Activated CD4-positive, alpha-beta T cell treated with anti-CD3 and anti-CD28 coated beads, Interleukin-2, amount 10 ng/mL, durations not matched to agents 7 days and 5 days (primary cell): ENCODE data around the gene TTLL9. TPM values are rescaled to one million over a fixed set of nuclear protein-coding genes. Genes with fewer than 3 reads are reported as not detected.

Experiments
- CTCF ChIA-PET: fragments of 350-600 bp; sonication (Branson Sonifier 250); formaldehyde crosslinking; loops from one replicate; lab custom pipeline; 2021; ENCODE audit warnings: antibody characterized with exemption; lab: Charles Lee
- POLR2A ChIA-PET: fragments of 350-600 bp; sonication (Branson Sonifier 250); formaldehyde crosslinking; loops from one replicate; lab custom pipeline; 2021; ENCODE audit warnings: antibody characterized with exemption; lab: Charles Lee
- DNase-seq: peaks from one replicate; pipeline ENCODE4 v3.0.0-alpha.2; 2020
- H3K27ac Mint-ChIP-seq: one replicate; pipeline ENCODE4 v1.8.0; 2021; ENCODE audit warnings: mild to moderate bottlenecking, moderate library complexity, mixed read lengths
- H3K27me3 Mint-ChIP-seq: one replicate; pipeline ENCODE4 v1.8.0; 2021; ENCODE audit warnings: mixed read lengths
- H3K36me3 Mint-ChIP-seq: one replicate; pipeline ENCODE4 v1.8.0; 2021; ENCODE audit warnings: low read depth, mixed read lengths
- H3K4me1 Mint-ChIP-seq: one replicate; pipeline ENCODE4 v1.8.0; 2021; ENCODE audit warnings: mixed read lengths
- H3K4me3 Mint-ChIP-seq: one replicate; pipeline ENCODE4 v1.8.0; 2021; ENCODE audit warnings: mild to moderate bottlenecking, moderate library complexity, mixed read lengths
- H3K9me3 Mint-ChIP-seq: one replicate; pipeline ENCODE4 v1.8.0; 2021; ENCODE audit warnings: mixed read lengths
- total RNA-seq, 2 experiments: library from RNA; stranded (reverse); gene quantifications; one replicate each; pipeline ENCODE4 v1.2.3, GENCODE V29; 2021

TTLL9 gene
- total RNA-seq, 2 experiments from 2014 or later, result not detected

- H3K4me1 Mint-ChIP-seq, result no peaks in the 10 kb centered on the region
- no peak overlapping the region for H3K27ac Mint-ChIP-seq
- ChIA-PET CTCF (no interaction called here), POLR2A (no interaction called here)
- no peaks in the 10 kb centered on the region for H3K36me3 Mint-ChIP-seq
- H3K4me3 Mint-ChIP-seq, result no peak overlapping the region
- H3K27me3 Mint-ChIP-seq, result peaks cover 25% of the 10 kb centered on the region
- no peak for DNase-seq
- no peaks in the 10 kb centered on the region for H3K9me3 Mint-ChIP-seq
Measured at GRCh38 chr20:31974951-31975487, 104.6 kb downstream of the TTLL9 start.

GRCh38 chr20:31975874-31976273 is 105.4 kb downstream of the TTLL9 start:
- H3K27ac Mint-ChIP-seq, result no peak overlapping the region
- H3K9me3 Mint-ChIP-seq, result no peaks in the 10 kb centered on the region
- peaks cover 17% of the 10 kb centered on the region for H3K27me3 Mint-ChIP-seq
- no peaks in the 10 kb centered on the region for H3K36me3 Mint-ChIP-seq
- ChIA-PET CTCF (interaction anchor here (1.2 kb wide), 1 partner anchor 12 kb away, joined by 6 read pairs; no protein-coding TSS in a partner anchor), POLR2A (no interaction called here)
- no peaks in the 10 kb centered on the region for H3K4me1 Mint-ChIP-seq
- H3K4me3 Mint-ChIP-seq, result no peak overlapping the region
- DNase-seq, result no peak

- DNase-seq, result no peak
- Mint-ChIP-seq H3K4me1 (no peaks in the 10 kb centered on the region), H3K27ac (no peak overlapping the region), H3K9me3 (no peaks in the 10 kb centered on the region), H3K36me3 (no peaks in the 10 kb centered on the region), H3K4me3 (no peak overlapping the region), H3K27me3 (peaks cover 13% of the 10 kb centered on the region)
- ChIA-PET CTCF (interaction anchor here (0.8 to 1.2 kb wide), 3 partner anchors 8 to 25 kb away, joined by 3 to 6 read pairs (median 4); no protein-coding TSS in a partner anchor), POLR2A (no interaction called here)
Measured at GRCh38 chr20:31977080-31977479, 106.6 kb downstream of the TTLL9 start.

GRCh38 chr20:31979713-31980426 is 109.4 kb downstream of the TTLL9 start:
- Mint-ChIP-seq H3K4me1 (no peaks in the 10 kb centered on the region), H3K4me3 (no peak overlapping the region), H3K36me3 (no peaks in the 10 kb centered on the region), H3K27ac (no peak overlapping the region), H3K9me3 (no peaks in the 10 kb centered on the region), H3K27me3 (peaks cover 7% of the 10 kb centered on the region)
- POLR2A ChIA-PET, result no interaction called here
- no peak for DNase-seq
- CTCF ChIA-PET, result interaction anchor here (1.3 kb wide), 1 partner anchor 28 kb away, joined by 5 read pairs; the partner anchor contains the start of gene PDRG1

- no peak for DNase-seq
- Mint-ChIP-seq H3K9me3 (no peaks in the 10 kb centered on the region), H3K4me1 (no peaks in the 10 kb centered on the region), H3K4me3 (no peak overlapping the region), H3K27ac (no peak overlapping the region), H3K27me3 (peaks cover 3% of the 10 kb centered on the region), H3K36me3 (no peaks in the 10 kb centered on the region)
- ChIA-PET POLR2A (no interaction called here), CTCF (no interaction called here)
Measured at GRCh38 chr20:31981784-31982183, 111.3 kb downstream of the TTLL9 start.

- Mint-ChIP-seq H3K27me3 (peaks cover 2% of the 10 kb centered on the region), H3K4me3 (no peak overlapping the region), H3K9me3 (no peaks in the 10 kb centered on the region), H3K4me1 (no peaks in the 10 kb centered on the region), H3K27ac (no peak overlapping the region), H3K36me3 (no peaks in the 10 kb centered on the region)
- CTCF ChIA-PET, result interaction anchor here (1.0 kb wide), 1 partner anchor 10 kb away, joined by 3 read pairs; no protein-coding TSS in a partner anchor
- DNase-seq, result no peak
- POLR2A ChIA-PET, result interaction anchor here (0.6 kb wide), 1 partner anchor 25 kb away, joined by 6 read pairs; no protein-coding TSS in a partner anchor
Measured at GRCh38 chr20:31984981-31985471, 114.6 kb downstream of the TTLL9 start.

GRCh38 chr20:31987744-31988143 is 117.3 kb downstream of the TTLL9 start:
- POLR2A ChIA-PET, result no interaction called here
- H3K27me3 Mint-ChIP-seq, result no peaks in the 10 kb centered on the region
- H3K27ac Mint-ChIP-seq, result no peak overlapping the region
- CTCF ChIA-PET, result interaction anchor here (1.1 to 1.7 kb wide), 2 partner anchors 11 to 157 kb away, joined by 3 to 6 read pairs; no protein-coding TSS in a partner anchor
- no peak for DNase-seq
- no peaks in the 10 kb centered on the region for H3K9me3 Mint-ChIP-seq
- H3K4me1 Mint-ChIP-seq, result no peaks in the 10 kb centered on the region
- H3K4me3 Mint-ChIP-seq, result no peak overlapping the region
- no peaks in the 10 kb centered on the region for H3K36me3 Mint-ChIP-seq

GRCh38 chr20:31988430-31989015 is 118.1 kb downstream of the TTLL9 start:
- DNase-seq, result no peak
- Mint-ChIP-seq H3K27ac (no peak overlapping the region), H3K4me3 (no peak overlapping the region), H3K4me1 (no peaks in the 10 kb centered on the region), H3K36me3 (no peaks in the 10 kb centered on the region), H3K9me3 (no peaks in the 10 kb centered on the region), H3K27me3 (peaks cover 6% of the 10 kb centered on the region)
- POLR2A ChIA-PET, result no interaction called here
- CTCF ChIA-PET, result interaction anchor here (1.1 to 1.7 kb wide), 2 partner anchors 12 to 158 kb away, joined by 3 to 6 read pairs; no protein-coding TSS in a partner anchor

- H3K4me1 Mint-ChIP-seq, result no peaks in the 10 kb centered on the region
- no peak for DNase-seq
- no peak overlapping the region for H3K4me3 Mint-ChIP-seq
- H3K9me3 Mint-ChIP-seq, result no peaks in the 10 kb centered on the region
- H3K27me3 Mint-ChIP-seq, result peaks cover 12% of the 10 kb centered on the region
- H3K36me3 Mint-ChIP-seq, result no peaks in the 10 kb centered on the region
- POLR2A ChIA-PET, result no interaction called here
- H3K27ac Mint-ChIP-seq, result no peak overlapping the region
- CTCF ChIA-PET, result interaction anchor here (1.7 kb wide), 1 partner anchor 13 kb away, joined by 6 read pairs; no protein-coding TSS in a partner anchor
Measured at GRCh38 chr20:31989030-31989645, 118.7 kb downstream of the TTLL9 start.

GRCh38 chr20:31990641-31991338 is 120.4 kb downstream of the TTLL9 start:
- H3K27me3 Mint-ChIP-seq, result peaks cover 25% of the 10 kb centered on the region
- H3K36me3 Mint-ChIP-seq, result no peaks in the 10 kb centered on the region
- H3K4me3 Mint-ChIP-seq, result no peak overlapping the region
- H3K9me3 Mint-ChIP-seq, result no peaks in the 10 kb centered on the region
- DNase-seq, result no peak
- ChIA-PET CTCF (interaction anchor here (0.8 kb wide), 1 partner anchor 201 kb away, joined by 3 read pairs; no protein-coding TSS in a partner anchor), POLR2A (no interaction called here)
- no peaks in the 10 kb centered on the region for H3K4me1 Mint-ChIP-seq
- H3K27ac Mint-ChIP-seq, result no peak overlapping the region

- Mint-ChIP-seq H3K4me3 (no peak overlapping the region), H3K9me3 (no peaks in the 10 kb centered on the region)
- CTCF ChIA-PET, result interaction anchor here (0.8 kb wide), 1 partner anchor 202 kb away, joined by 3 read pairs; no protein-coding TSS in a partner anchor
Measured at GRCh38 chr20:31991339-31991705, 120.9 kb downstream of the TTLL9 start.

GRCh38 chr20:31992086-31992485 is 121.7 kb downstream of the TTLL9 start:
- H3K4me3 Mint-ChIP-seq, result no peak overlapping the region
- H3K27me3 Mint-ChIP-seq, result peaks cover 29% of the 10 kb centered on the region
- H3K9me3 Mint-ChIP-seq, result no peaks in the 10 kb centered on the region
- CTCF ChIA-PET, result interaction anchor here (1.2 kb wide), 1 partner anchor 16 kb away, joined by 5 read pairs; no protein-coding TSS in a partner anchor
- no peak overlapping the region for H3K27ac Mint-ChIP-seq
- H3K36me3 Mint-ChIP-seq, result no peaks in the 10 kb centered on the region
- POLR2A ChIA-PET, result no interaction called here
- H3K4me1 Mint-ChIP-seq, result no peaks in the 10 kb centered on the region
- no peak for DNase-seq

More at GRCh38 chr20:31991339-31991705, 120.9 kb downstream of the TTLL9 start:
- no peak for DNase-seq
- Mint-ChIP-seq H3K27ac (no peak overlapping the region), H3K36me3 (no peaks in the 10 kb centered on the region), H3K27me3 (peaks cover 29% of the 10 kb centered on the region), H3K4me1 (no peaks in the 10 kb centered on the region)
- POLR2A ChIA-PET, result no interaction called here
